Smooth muscle cell (in vitro differentiated cells): Measurements from ENCODE around the gene MEP1B. TPM values are rescaled to one million over a fixed set of nuclear protein-coding genes. Genes with fewer than 3 reads are reported as not detected.

ENCODE experiments used
- polyA plus RNA-seq: library from polyadenylated mRNA; unstranded; fragments of >200 nt; fragmentation: Nextera tagmentation; extraction: Ambion mirVana; gene quantifications from 2 replicates; pipeline ENCODE4 v1.2.1, GENCODE V29; 2016
- small RNA-seq: library from RNA; depleted of rRNA; stranded (forward); fragments of <200 nt; gene quantifications from one replicate; pipeline ENCODE3, GENCODE V24; 2014
- total RNA-seq: library from RNA; depleted of rRNA; stranded (reverse); fragments of >200 nt; gene quantifications from 2 replicates; pipeline ENCODE4 v1.2.3, GENCODE V29; 2014

Gene MEP1B
- total and polyA plus RNA-seq, 2 experiments from 2014 or later, result not detected

Small RNAs within 50 kb of the gene (small RNA-seq; reads per million reads assigned to genes)
- gene RF00019, result not detected
- 0.08 reads per million for gene RNA5SP453

Other genes with a start within 250 kb of the MEP1B start
- gene TRAPPC8, start 246.9 kb upstream of the MEP1B start, total RNA-seq, result 32.0 and 35.6 TPM in 2 replicates
- 4.8 and 9.1 TPM in 2 replicates for gene TRAPPC8, start 246.9 kb upstream of the MEP1B start, polyA plus RNA-seq
- 0.04 and 0.09 TPM in 2 replicates for gene RNF125, start 171.2 kb upstream of the MEP1B start, total RNA-seq
- gene RNF125, start 171.2 kb upstream of the MEP1B start, polyA plus RNA-seq, result not detected in 2 replicates
- 15.6 and 22.2 TPM in 2 replicates for gene RNF138, start 98.2 kb upstream of the MEP1B start, total RNA-seq
- 6.7 and 10.2 TPM in 2 replicates for gene RNF138, start 98.2 kb upstream of the MEP1B start, polyA plus RNA-seq